Myometrial cell (primary cell): ENCODE measurements around the gene OR1B1. TPM values are rescaled to one million over a fixed set of nuclear protein-coding genes. Genes with fewer than 3 reads are reported as not detected.

Experiments
- total RNA-seq: library from RNA; depleted of rRNA; stranded (reverse); fragments of >200 nt; gene quantifications from 2 replicates; pipeline ENCODE4 v1.2.3, GENCODE V29; 2015

OR1B1 gene
- total RNA-seq, result not detected in 2 replicates

GRCh38 chr9:122657527-122657926, at the start of gene OR1B1:
Gene OR1B1, minus strand, starts transcription at chr9:122657627.

GRCh38 chr9:122661416-122661815, 4.0 kb upstream of the OR1B1 start, which contains the start of gene OR1L1:
Gene OR1L1, plus strand, starts transcription at chr9:122661716. Its CDS starts 0 bp downstream, at chr9:122661716.

DNA sequence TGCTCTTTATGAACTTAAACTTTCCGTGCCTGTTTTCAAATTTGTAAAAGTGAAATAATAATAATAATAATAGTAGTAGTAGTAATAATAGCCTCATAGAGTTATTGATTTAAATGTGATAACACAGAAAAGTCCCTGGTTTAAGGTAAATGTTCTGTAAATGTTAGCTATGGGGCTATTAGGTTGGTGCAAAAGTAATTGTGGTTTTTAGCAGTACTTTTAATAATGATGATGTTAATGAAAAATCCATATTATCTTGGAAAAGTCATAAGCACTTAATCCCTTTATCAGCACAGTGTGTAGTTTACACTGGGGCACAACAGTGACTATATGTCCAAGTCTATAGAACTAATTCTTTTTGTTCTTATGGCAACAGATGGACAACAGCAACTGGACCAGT, 43.1 kb downstream of the OR1B1 start, which contains the start of gene OR1Q1:
OR1Q1 (plus strand) TSS at position 377 of the 400 bp plus-strand sequence; CDS start at position 377, 0 bp downstream.

DNA sequence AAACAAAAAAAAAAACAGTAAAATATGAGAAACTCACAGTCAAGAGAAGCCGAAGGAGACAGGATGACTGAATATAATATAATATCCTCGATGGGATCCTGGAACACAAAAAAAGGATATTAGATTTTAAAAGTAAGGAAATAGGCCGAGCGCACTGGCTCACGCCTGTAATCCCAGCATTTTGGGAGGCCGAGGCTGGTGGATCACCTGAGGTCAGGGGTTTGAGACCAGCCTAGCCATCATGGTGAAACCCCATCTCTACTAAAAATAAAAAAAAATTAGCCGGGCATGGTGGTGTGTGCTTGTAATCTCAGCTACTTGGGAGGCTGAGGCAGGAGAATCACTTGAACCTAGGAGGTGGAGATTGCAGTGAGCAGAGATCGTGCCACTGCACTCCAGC, 74.1 kb downstream of the OR1B1 start, which contains the start of gene OR1L8:
OR1L8 (minus strand) TSS at position 101 of the 400 bp plus-strand sequence. CDS start 14,907 bp downstream, outside the sequence.

Other genes with a start within 250 kb of the OR1B1 start
- gene OR1J1, start 179.7 kb downstream of the OR1B1 start, total RNA-seq, result not detected in 2 replicates
- not detected in 2 replicates for gene OR1J2, start 146.8 kb downstream of the OR1B1 start, total RNA-seq
- gene OR1J4, start 138.5 kb downstream of the OR1B1 start, total RNA-seq, result not detected in 2 replicates
- gene OR1N1, start 130.3 kb downstream of the OR1B1 start, total RNA-seq, result not detected in 2 replicates
- not detected in 2 replicates for gene OR1N2, start 104.5 kb downstream of the OR1B1 start, total RNA-seq
- gene OR1L8, start 74.2 kb downstream of the OR1B1 start, total RNA-seq, result not detected in 2 replicates
- not detected in 2 replicates for gene OR1Q1, start 42.9 kb downstream of the OR1B1 start, total RNA-seq
- gene OR1L1, start 4.1 kb upstream of the OR1B1 start, total RNA-seq, result not detected in 2 replicates
- not detected in 2 replicates for gene OR1L3, start 17.5 kb upstream of the OR1B1 start, total RNA-seq
- not detected in 2 replicates for gene OR1L4, start 66.4 kb upstream of the OR1B1 start, total RNA-seq
- not detected in 2 replicates for gene OR1L6, start 84.7 kb upstream of the OR1B1 start, total RNA-seq
- gene OR5C1, start 131.3 kb upstream of the OR1B1 start, total RNA-seq, result not detected in 2 replicates
- not detected in 2 replicates for gene OR1K1, start 142.5 kb upstream of the OR1B1 start, total RNA-seq
- gene PDCL, start 171.0 kb upstream of the OR1B1 start, total RNA-seq, result 15.3 and 17.0 TPM in 2 replicates
- 14.7 and 18.1 TPM in 2 replicates for gene RC3H2, start 247.7 kb upstream of the OR1B1 start, total RNA-seq